HepG2 (cell line): ENCODE data around the gene COG5. TPM values are rescaled to one million over a fixed set of nuclear protein-coding genes. Genes with fewer than 3 reads are reported as not detected.

Experiments used
- ATF3 ChIP-seq: sonication (generic); formaldehyde crosslinking; IDR thresholded peaks from 2 replicates; pipeline ENCODE4 v1.4.0; 2020; ENCODE audit warnings: missing genetic modification reagents
- ESRRA ChIP-seq: sonication (generic); formaldehyde crosslinking; IDR thresholded peaks from 2 replicates; pipeline ENCODE4 v1.5.1; 2020; ENCODE audit warnings: mild to moderate bottlenecking, low read depth, missing genetic modification reagents
- HIVEP1 ChIP-seq: sonication (generic); formaldehyde crosslinking; IDR thresholded peaks from 2 replicates; pipeline ENCODE4 v1.4.0; 2020; ENCODE audit warnings: mild to moderate bottlenecking, missing genetic modification reagents
- JUN ChIP-seq: sonication (generic); formaldehyde crosslinking; IDR thresholded peaks from 2 replicates; pipeline ENCODE4 v1.4.0; 2020; ENCODE audit warnings: mild to moderate bottlenecking, missing genetic modification reagents
- MIER2 ChIP-seq: IDR thresholded peaks from 2 replicates; pipeline ENCODE4 v1.6.1; 2016; ENCODE audit warnings: missing biosample characterization, missing genetic modification reagents
- NCOA2 ChIP-seq: sonication (generic); formaldehyde crosslinking; IDR thresholded peaks from 2 replicates; pipeline ENCODE4 v1.8.0; 2022; ENCODE audit warnings: inconsistent platforms
- NFKB2 ChIP-seq: sonication (generic); formaldehyde crosslinking; IDR thresholded peaks from 2 replicates; pipeline ENCODE4 v1.4.0; 2020; ENCODE audit warnings: missing genetic modification reagents, borderline replicate concordance
- PAF1 ChIP-seq: IDR thresholded peaks from 2 replicates; pipeline ENCODE4 v1.6.1; 2016; ENCODE audit warnings: missing genetic modification reagents, missing compliant biosample characterization
- PHF21A ChIP-seq: sonication (generic); formaldehyde crosslinking; IDR thresholded peaks from 2 replicates; pipeline ENCODE4 v1.5.0; 2020; ENCODE audit warnings: mild to moderate bottlenecking, missing genetic modification reagents
- PITX1 ChIP-seq: sonication (generic); formaldehyde crosslinking; IDR thresholded peaks from 2 replicates; pipeline ENCODE4 v1.5.1; 2020; ENCODE audit warnings: mild to moderate bottlenecking, missing genetic modification reagents
- PRMT3 ChIP-seq: sonication (generic); formaldehyde crosslinking; IDR thresholded peaks from 2 replicates; pipeline ENCODE4 v1.8.1; 2022; ENCODE audit warnings: low read depth, mild to moderate bottlenecking, moderate library complexity, missing genetic modification reagents, borderline replicate concordance
- RBM39 ChIP-seq: fragments of 200-400 bp; formaldehyde crosslinking; IDR thresholded peaks from one replicate; pipeline ENCODE4 v1.6.1; 2018; ENCODE audit warnings: antibody characterized with exemption, mild to moderate bottlenecking, low read depth, low read length; ENCODE audit not compliant: poor library complexity, severe bottlenecking
- RFX3 ChIP-seq: IDR thresholded peaks from 2 replicates; pipeline ENCODE4 v1.6.1; 2016; ENCODE audit warnings: missing biosample characterization, missing genetic modification reagents
- RFXANK ChIP-seq: IDR thresholded peaks from 2 replicates; pipeline ENCODE4 v1.6.1; 2016
- SIN3A ChIP-seq: IDR thresholded peaks from 2 replicates; pipeline ENCODE4 v1.6.1; 2011; ENCODE audit warnings: low read depth, mild to moderate bottlenecking, control low read depth, low read length, borderline replicate concordance
- STAG1 ChIP-seq: sonication (generic); formaldehyde crosslinking; IDR thresholded peaks from 2 replicates; pipeline ENCODE4 v1.4.0; 2020; ENCODE audit warnings: missing genetic modification reagents
- TRIM24 ChIP-seq: sonication (generic); formaldehyde crosslinking; IDR thresholded peaks from 2 replicates; pipeline ENCODE4 v1.8.0; 2022; ENCODE audit warnings: mild to moderate bottlenecking, missing genetic modification reagents
- ZBTB7B ChIP-seq: sonication (generic); formaldehyde crosslinking; IDR thresholded peaks from 2 replicates; pipeline ENCODE4 v1.4.0; 2020; ENCODE audit warnings: missing genetic modification reagents
- ZKSCAN5 ChIP-seq: sonication (generic); formaldehyde crosslinking; IDR thresholded peaks from 2 replicates; pipeline ENCODE4 v1.5.1; 2020; ENCODE audit warnings: mild to moderate bottlenecking, missing genetic modification reagents
- ZNF20 ChIP-seq: sonication (generic); formaldehyde crosslinking; IDR thresholded peaks from 2 replicates; pipeline ENCODE4 v1.4.0; 2020; ENCODE audit warnings: mild to moderate bottlenecking, moderate library complexity, missing genetic modification reagents
- ZNF589 ChIP-seq: sonication (generic); formaldehyde crosslinking; conservative IDR thresholded peaks from 2 replicates; pipeline ENCODE4 v1.8.0; 2022; ENCODE audit warnings: mild to moderate bottlenecking, moderate library complexity, missing genetic modification reagents
- ZNF615 ChIP-seq: sonication (generic); formaldehyde crosslinking; IDR thresholded peaks from 2 replicates; pipeline ENCODE4 v1.5.0; 2020; ENCODE audit warnings: mild to moderate bottlenecking, missing genetic modification reagents, borderline replicate concordance
- polyA plus RNA-seq, 8 experiments: library from polyadenylated mRNA; depleted of rRNA in 3 of 8; stranded (reverse) in 7 of 8; unstranded in 1 of 8; fragments of >200 nt; fragmentation: Illumina TruSeq in 4 of 8; extraction: Trizol in 4 of 8; gene quantifications; 2 replicates each; pipeline versions ENCODE4 v1.2.1 to v1.2.3, GENCODE V29; 2011 to 2016; ENCODE audit warnings: low read depth in 4 of 8, missing spikeins in 1 of 8, mixed read lengths in 1 of 8; ENCODE audit not compliant: insufficient read depth in 1 of 8
- total RNA-seq, 5 experiments: library from RNA; depleted of rRNA; stranded (reverse); fragments of >200 nt; fragmentation: Illumina TruSeq; extraction: Trizol; gene quantifications; 2 replicates each; pipeline ENCODE4 v1.2.3, GENCODE V29; 2016; ENCODE audit warnings: low read depth in 1 of 5
- TF ChIP-seq, protein P1 (sequence below): sonication (generic); formaldehyde crosslinking; IDR thresholded peaks from 2 replicates; pipeline ENCODE4 v1.4.0; 2020; ENCODE audit warnings: missing genetic modification reagents
- TF ChIP-seq, protein P2 (sequence below): IDR thresholded peaks from 2 replicates; pipeline ENCODE4 v1.6.1; 2016; ENCODE audit warnings: missing biosample characterization, missing genetic modification reagents, low read depth
- TF ChIP-seq, protein P3 (sequence below): sonication (generic); formaldehyde crosslinking; IDR thresholded peaks from 2 replicates; pipeline ENCODE4 v1.8.1; 2023; ENCODE audit warnings: mild to moderate bottlenecking, missing genetic modification reagents

COG5 gene
- total and polyA plus RNA-seq, 2 of the 13 experiments (the other 11 are each of a cell fraction or from before 2014, with no cell fraction given), result 20.4 to 31.3 TPM

GRCh38 chr7:107169120-107170050, 394.3 kb downstream of the COG5 start (continued):
- TF ChIP-seq NCOA2 (CRISPR knock-in tag), result peak; percentile 53; the same call in 1 of the 2 replicates
- TF ChIP-seq PRMT3 (CRISPR knock-in tag), result no peak
- TF ChIP-seq ZKSCAN5 (CRISPR knock-in tag), result no peak
- no peak for TF ChIP-seq PAF1 (CRISPR knock-in tag)
- TF ChIP-seq SIN3A, result peak; percentile 89
- TF ChIP-seq ZNF20 (CRISPR knock-in tag), result no peak
- TF ChIP-seq, protein P1, sequence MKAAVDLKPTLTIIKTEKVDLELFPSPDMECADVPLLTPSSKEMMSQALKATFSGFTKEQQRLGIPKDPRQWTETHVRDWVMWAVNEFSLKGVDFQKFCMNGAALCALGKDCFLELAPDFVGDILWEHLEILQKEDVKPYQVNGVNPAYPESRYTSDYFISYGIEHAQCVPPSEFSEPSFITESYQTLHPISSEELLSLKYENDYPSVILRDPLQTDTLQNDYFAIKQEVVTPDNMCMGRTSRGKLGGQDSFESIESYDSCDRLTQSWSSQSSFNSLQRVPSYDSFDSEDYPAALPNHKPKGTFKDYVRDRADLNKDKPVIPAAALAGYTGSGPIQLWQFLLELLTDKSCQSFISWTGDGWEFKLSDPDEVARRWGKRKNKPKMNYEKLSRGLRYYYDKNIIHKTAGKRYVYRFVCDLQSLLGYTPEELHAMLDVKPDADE (CRISPR knock-in tag), result no peak
- no peak for TF ChIP-seq RFX3 (CRISPR knock-in tag)
- peak; percentile 54 for TF ChIP-seq RBM39
- TF ChIP-seq, protein P2, sequence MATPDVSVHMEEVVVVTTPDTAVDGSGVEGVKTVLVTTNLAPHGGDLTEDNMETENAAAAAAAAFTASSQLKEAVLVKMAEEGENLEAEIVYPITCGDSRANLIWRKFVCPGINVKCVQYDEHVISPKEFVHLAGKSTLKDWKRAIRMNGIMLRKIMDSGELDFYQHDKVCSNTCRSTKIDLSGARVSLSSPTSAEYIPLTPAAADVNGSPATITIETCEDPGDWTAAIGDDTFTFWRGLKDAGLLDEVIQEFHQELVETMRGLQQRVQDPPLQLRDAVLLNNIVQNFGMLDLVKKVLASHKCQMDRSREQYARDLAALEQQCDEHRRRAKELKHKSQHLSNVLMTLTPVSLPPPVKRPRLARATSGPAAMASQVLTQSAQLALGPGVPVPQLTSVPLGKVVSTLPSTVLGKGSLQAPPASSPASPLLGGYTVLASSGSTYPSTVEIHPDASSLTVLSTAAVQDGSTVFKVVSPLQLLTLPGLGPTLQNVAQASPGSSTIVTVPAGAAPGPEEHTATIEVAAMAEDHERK (CRISPR knock-in tag), result no peak
- TF ChIP-seq ZNF615 (CRISPR knock-in tag), result no peak
- no peak for TF ChIP-seq ATF3 (CRISPR knock-in tag)
- TF ChIP-seq RFXANK (CRISPR knock-in tag), result no peak; the same call in 1 of the 2 replicates
- no peak; the same call in 1 of the 2 replicates for TF ChIP-seq ESRRA (CRISPR knock-in tag)
- TF ChIP-seq NFKB2 (CRISPR knock-in tag), result 0 out of 2 replicates have a peak, but pooled peaks have one; percentile 58
- no peak for TF ChIP-seq MIER2 (CRISPR knock-in tag)
- TF ChIP-seq, protein P3, sequence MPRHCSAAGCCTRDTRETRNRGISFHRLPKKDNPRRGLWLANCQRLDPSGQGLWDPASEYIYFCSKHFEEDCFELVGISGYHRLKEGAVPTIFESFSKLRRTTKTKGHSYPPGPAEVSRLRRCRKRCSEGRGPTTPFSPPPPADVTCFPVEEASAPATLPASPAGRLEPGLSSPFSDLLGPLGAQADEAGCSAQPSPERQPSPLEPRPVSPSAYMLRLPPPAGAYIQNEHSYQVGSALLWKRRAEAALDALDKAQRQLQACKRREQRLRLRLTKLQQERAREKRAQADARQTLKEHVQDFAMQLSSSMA (CRISPR knock-in tag), result no peak
- TF ChIP-seq PITX1 (CRISPR knock-in tag), result no peak
- no peak for TF ChIP-seq ZNF589 (CRISPR knock-in tag)
- peak; percentile 87 for TF ChIP-seq PHF21A (CRISPR knock-in tag)
- no peak for TF ChIP-seq TRIM24
- peak; percentile 20; the same call in 1 of the 2 replicates for TF ChIP-seq STAG1 (CRISPR knock-in tag)
- TF ChIP-seq HIVEP1 (CRISPR knock-in tag), result peak; percentile 82
- TF ChIP-seq ZBTB7B (CRISPR knock-in tag), result no peak; the same call in 1 of the 2 replicates
- TF ChIP-seq JUN, result 0 out of 2 replicates have a peak, but pooled peaks have one; percentile 35
